ENCODE results near the gene COL18A1. TPM values are rescaled to one million over a fixed set of nuclear protein-coding genes. Genes with fewer than 3 reads are reported as not detected.

COL18A1 gene
- polyA plus RNA-seq, 1 of the 3 experiments (the other 2 are of a cell fraction): 118 TPM

DNA sequence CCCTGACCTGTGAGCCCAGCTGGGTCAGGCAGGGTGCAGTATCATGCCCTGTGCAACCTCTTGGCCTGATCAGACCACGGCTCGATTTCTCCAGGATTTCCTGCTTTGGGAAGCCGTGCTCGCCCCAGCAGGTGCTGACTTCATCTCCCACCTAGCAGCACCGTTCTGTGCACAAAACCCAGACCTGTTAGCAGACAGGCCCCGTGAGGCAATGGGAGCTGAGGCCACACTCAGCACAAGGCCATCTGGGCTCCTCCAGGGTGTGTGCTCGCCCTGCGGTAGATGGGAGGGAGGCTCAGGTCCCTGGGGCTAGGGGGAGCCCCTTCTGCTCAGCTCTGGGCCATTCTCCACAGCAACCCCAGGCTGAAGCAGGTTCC lies 107.6 kb downstream of the COL18A1 start:
- H3K9me2 ChIP-seq: no peaks in the 10 kb centered on the region
- no peak overlapping the region for H3K9ac ChIP-seq
- no peak for DNase-seq
- no peak overlapping the region for H3K4me3 ChIP-seq (ENCODE audit: low read depth in 2 of 2, low read length in 1 of 2)
- H3K4me2 ChIP-seq: no peak overlapping the region
- H3F3A ChIP-seq (replicated peaks; ENCODE audit: insufficient read depth): peaks cover 10% of the 10 kb centered on the region
- WGBS (ENCODE audit: low lambda C conversion rate): 100% methylated on average over 3 of the region's 8 CpGs
- ChIA-PET CTCF (interaction anchor here (1.4 kb wide), 1 partner anchor 35 kb away, joined by 4 read pairs; no protein-coding TSS in a partner anchor), POLR2A (no interaction called here)
- no peak overlapping the region; a peak in 1 of 4 replicates for H3K27ac ChIP-seq (ENCODE audit: low read depth in 2 of 2, low read length in 1 of 2)
- H2AFZ ChIP-seq (ENCODE audit: low read depth): no peak overlapping the region
- H3K4me1 ChIP-seq (ENCODE audit: control insufficient read depth in 1 of 2, insufficient read depth in 2 of 2, low read depth in 1 of 2, low read length in 1 of 2): no peaks in the 10 kb centered on the region
- H4K20me1 ChIP-seq (ENCODE audit: insufficient read depth): peaks cover 5% of the 10 kb centered on the region; the same call in 1 of the 2 replicates
- peaks cover 6 to 42% of the 10 kb centered on the region in 2 experiments for H3K36me3 ChIP-seq (replicated peaks in 1 of 2; ENCODE audit: control insufficient read depth in 1 of 2, insufficient read depth in 2 of 2, low read length in 1 of 2)
- no peaks in the 10 kb centered on the region for H3K27me3 ChIP-seq (ENCODE audit: insufficient read depth)
- no peaks in the 10 kb centered on the region for H3K79me2 ChIP-seq (ENCODE audit: insufficient read depth)
- H3K9me3 ChIP-seq: no peaks in the 10 kb centered on the region
- TF ChIP-seq POLR2AphosphoS5 (IDR thresholded peaks at IDR 0.05; ENCODE audit: low read depth, low read length) (no peak; the same call in 1 of the 2 replicates), CHD2 (IDR thresholded peaks at IDR 0.05; ENCODE audit: low read length, partially characterized antibody) (no peak), MXI1 (IDR thresholded peaks at IDR 0.05; ENCODE audit: low read depth, low read length) (no peak), TAF1 (IDR thresholded peaks at IDR 0.05; ENCODE audit: borderline replicate concordance, low read depth, low read length) (no peak)
- TF ChIP-seq, protein P1, sequence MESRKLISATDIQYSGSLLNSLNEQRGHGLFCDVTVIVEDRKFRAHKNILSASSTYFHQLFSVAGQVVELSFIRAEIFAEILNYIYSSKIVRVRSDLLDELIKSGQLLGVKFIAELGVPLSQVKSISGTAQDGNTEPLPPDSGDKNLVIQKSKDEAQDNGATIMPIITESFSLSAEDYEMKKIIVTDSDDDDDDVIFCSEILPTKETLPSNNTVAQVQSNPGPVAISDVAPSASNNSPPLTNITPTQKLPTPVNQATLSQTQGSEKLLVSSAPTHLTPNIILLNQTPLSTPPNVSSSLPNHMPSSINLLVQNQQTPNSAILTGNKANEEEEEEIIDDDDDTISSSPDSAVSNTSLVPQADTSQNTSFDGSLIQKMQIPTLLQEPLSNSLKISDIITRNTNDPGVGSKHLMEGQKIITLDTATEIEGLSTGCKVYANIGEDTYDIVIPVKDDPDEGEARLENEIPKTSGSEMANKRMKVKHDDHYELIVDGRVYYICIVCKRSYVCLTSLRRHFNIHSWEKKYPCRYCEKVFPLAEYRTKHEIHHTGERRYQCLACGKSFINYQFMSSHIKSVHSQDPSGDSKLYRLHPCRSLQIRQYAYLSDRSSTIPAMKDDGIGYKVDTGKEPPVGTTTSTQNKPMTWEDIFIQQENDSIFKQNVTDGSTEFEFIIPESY (IDR thresholded peaks at IDR 0.05; ENCODE audit: borderline replicate concordance, low read depth): no peak
- TF ChIP-seq, protein P2, sequence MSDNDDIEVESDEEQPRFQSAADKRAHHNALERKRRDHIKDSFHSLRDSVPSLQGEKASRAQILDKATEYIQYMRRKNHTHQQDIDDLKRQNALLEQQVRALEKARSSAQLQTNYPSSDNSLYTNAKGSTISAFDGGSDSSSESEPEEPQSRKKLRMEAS (IDR thresholded peaks at IDR 0.05; ENCODE audit: low read depth): no peak

DNA sequence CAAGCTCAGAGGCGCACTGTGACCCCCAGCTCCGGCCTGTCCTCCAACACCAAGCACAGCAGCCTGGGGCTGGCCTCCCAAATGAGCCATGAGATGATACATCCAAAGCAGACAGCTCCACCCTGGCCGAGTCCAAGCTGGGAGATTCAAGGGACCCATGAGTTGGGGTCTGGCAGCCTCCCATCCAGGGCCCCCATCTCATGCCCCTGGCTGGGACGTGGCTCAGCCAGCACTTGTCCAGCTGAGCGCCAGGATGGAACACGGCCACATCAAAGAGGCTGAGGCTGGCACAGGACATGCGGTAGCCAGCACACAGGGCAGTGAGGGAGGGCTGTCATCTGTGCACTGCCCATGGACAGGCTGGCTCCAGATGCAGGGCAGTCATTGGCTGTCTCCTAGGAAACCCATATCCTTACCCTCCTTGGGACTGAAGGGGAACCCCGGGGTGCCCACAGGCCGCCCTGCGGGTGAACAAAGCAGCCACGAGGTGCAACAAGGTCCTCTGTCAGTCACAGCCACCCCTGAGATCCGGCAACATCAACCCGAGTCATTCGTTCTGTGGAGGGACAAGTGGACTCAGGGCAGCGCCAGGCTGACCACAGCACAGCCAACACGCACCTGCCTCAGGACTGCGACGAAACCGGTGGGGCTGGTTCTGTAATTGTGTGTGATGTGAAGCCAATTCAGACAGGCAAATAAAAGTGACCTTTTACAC lies 108.2 kb downstream of the COL18A1 start:
- POLR2A ChIA-PET: no interaction called here
- H3K36me3 ChIP-seq (replicated peaks in 1 of 2; ENCODE audit: control insufficient read depth in 1 of 2, insufficient read depth in 2 of 2, low read length in 1 of 2): peaks cover 10 to 42% of the 10 kb centered on the region in 2 experiments

More for the DNA sequence above, 108.2 kb downstream of the COL18A1 start:
- WGBS (ENCODE audit: low lambda C conversion rate): 92% methylated on average over 7 of the region's 19 CpGs
- H3K4me3 ChIP-seq (ENCODE audit: low read depth in 2 of 2, low read length in 1 of 2): no peak overlapping the region
- peaks cover 6% of the 10 kb centered on the region for H3F3A ChIP-seq (replicated peaks; ENCODE audit: insufficient read depth)
- H3K27ac ChIP-seq (ENCODE audit: low read depth in 2 of 2, low read length in 1 of 2): no peak overlapping the region; a peak in 1 of 4 replicates
- no peaks in the 10 kb centered on the region for H3K4me1 ChIP-seq (ENCODE audit: control insufficient read depth in 1 of 2, insufficient read depth in 2 of 2, low read depth in 1 of 2, low read length in 1 of 2)
- H3K9me2 ChIP-seq: no peaks in the 10 kb centered on the region
- no peak for DNase-seq
- H3K4me2 ChIP-seq: no peak overlapping the region
- TF ChIP-seq, protein P2 (IDR thresholded peaks at IDR 0.05; ENCODE audit: low read depth): no peak
- no peak for TF ChIP-seq EP300 (IDR thresholded peaks at IDR 0.05; ENCODE audit: borderline replicate concordance in 1 of 2, low read depth in 1 of 2, low read length in 1 of 2)
- no peak for TF ChIP-seq RAD21 (IDR thresholded peaks at IDR 0.05; ENCODE audit: low read length)
- TF ChIP-seq TCF12 (IDR thresholded peaks at IDR 0.05): no peak
- TF ChIP-seq, protein P3, sequence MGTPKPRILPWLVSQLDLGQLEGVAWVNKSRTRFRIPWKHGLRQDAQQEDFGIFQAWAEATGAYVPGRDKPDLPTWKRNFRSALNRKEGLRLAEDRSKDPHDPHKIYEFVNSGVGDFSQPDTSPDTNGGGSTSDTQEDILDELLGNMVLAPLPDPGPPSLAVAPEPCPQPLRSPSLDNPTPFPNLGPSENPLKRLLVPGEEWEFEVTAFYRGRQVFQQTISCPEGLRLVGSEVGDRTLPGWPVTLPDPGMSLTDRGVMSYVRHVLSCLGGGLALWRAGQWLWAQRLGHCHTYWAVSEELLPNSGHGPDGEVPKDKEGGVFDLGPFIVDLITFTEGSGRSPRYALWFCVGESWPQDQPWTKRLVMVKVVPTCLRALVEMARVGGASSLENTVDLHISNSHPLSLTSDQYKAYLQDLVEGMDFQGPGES (IDR thresholded peaks at IDR 0.05; ENCODE audit: low read depth, low read length): no peak
- TF ChIP-seq EZH2phosphoT487 (IDR thresholded peaks at IDR 0.05; ENCODE audit: borderline replicate concordance, low read depth): no peak
- no peak for TF ChIP-seq TEAD4 (IDR thresholded peaks at IDR 0.05; ENCODE audit: borderline replicate concordance, insufficient read depth)
- TF ChIP-seq FOXM1 (IDR thresholded peaks at IDR 0.05; ENCODE audit: low read depth): no peak
- TF ChIP-seq NRF1 (IDR thresholded peaks at IDR 0.05; ENCODE audit: low read depth, low read length): no peak
- TF ChIP-seq, protein P4, sequence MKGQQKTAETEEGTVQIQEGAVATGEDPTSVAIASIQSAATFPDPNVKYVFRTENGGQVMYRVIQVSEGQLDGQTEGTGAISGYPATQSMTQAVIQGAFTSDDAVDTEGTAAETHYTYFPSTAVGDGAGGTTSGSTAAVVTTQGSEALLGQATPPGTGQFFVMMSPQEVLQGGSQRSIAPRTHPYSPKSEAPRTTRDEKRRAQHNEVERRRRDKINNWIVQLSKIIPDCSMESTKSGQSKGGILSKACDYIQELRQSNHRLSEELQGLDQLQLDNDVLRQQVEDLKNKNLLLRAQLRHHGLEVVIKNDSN (IDR thresholded peaks at IDR 0.05; ENCODE audit: borderline replicate concordance, low read depth): no peak
- no peak overlapping the region for H2AFZ ChIP-seq (ENCODE audit: low read depth)
- no peaks in the 10 kb centered on the region for H3K27me3 ChIP-seq (ENCODE audit: insufficient read depth)
- peaks cover 5% of the 10 kb centered on the region; the same call in 1 of the 2 replicates for H4K20me1 ChIP-seq (ENCODE audit: insufficient read depth)
- peaks cover 2% of the 10 kb centered on the region; the same call in 1 of the 2 replicates for H3K79me2 ChIP-seq (ENCODE audit: insufficient read depth)
- H3K9me3 ChIP-seq: peaks cover 3% of the 10 kb centered on the region; the same call in 1 of the 2 replicates
- H3K9ac ChIP-seq: no peak overlapping the region
- CTCF ChIA-PET: interaction anchor here (1.4 kb wide), 1 partner anchor 36 kb away, joined by 4 read pairs; no protein-coding TSS in a partner anchor
